Neuronal stem cell (in vitro differentiated cells): ENCODE measurements around the gene DYNLT5.

Source experiments
- DNase-seq: peaks from one replicate; pipeline ENCODE4 v3.0.0-alpha.2; 2013; ENCODE audit warnings: low spot score
- H2AFZ ChIP-seq: one replicate; pipeline ENCODE4 v1.6.1; 2013; ENCODE audit warnings: mild to moderate bottlenecking, low read length, inconsistent platforms
- H2AK5ac ChIP-seq: 2 replicates; pipeline ENCODE4 v1.6.1; 2013; ENCODE audit warnings: low read depth, mild to moderate bottlenecking, inconsistent platforms, low read length, moderate library complexity, mixed read lengths
- H2BK120ac ChIP-seq: 2 replicates; pipeline ENCODE4 v1.6.1; 2013; ENCODE audit warnings: low read depth, mild to moderate bottlenecking, inconsistent platforms, low read length, moderate library complexity, mixed read lengths
- H2BK12ac ChIP-seq: one replicate; pipeline ENCODE4 v1.6.1; 2013; ENCODE audit warnings: low read length, inconsistent platforms
- H2BK15ac ChIP-seq: 2 replicates; pipeline ENCODE4 v1.6.1; 2013; ENCODE audit warnings: mild to moderate bottlenecking, low read length, inconsistent platforms, mixed read lengths
- H2BK5ac ChIP-seq: one replicate; pipeline ENCODE4 v1.6.1; 2013; ENCODE audit warnings: inconsistent platforms, mild to moderate bottlenecking, low read length, moderate library complexity
- H3K14ac ChIP-seq: one replicate; pipeline ENCODE4 v1.6.1; 2013; ENCODE audit warnings: low read length, inconsistent platforms
- H3K18ac ChIP-seq: 2 replicates; pipeline ENCODE4 v1.6.1; 2013; ENCODE audit warnings: low read length, inconsistent platforms
- H3K23ac ChIP-seq: 2 replicates; pipeline ENCODE4 v1.6.1; 2013; ENCODE audit warnings: low read depth, mild to moderate bottlenecking, mixed read lengths, low read length, inconsistent platforms; ENCODE audit not compliant: poor library complexity
- H3K27ac ChIP-seq: replicated peaks from 3 replicates; pipeline ENCODE4 v1.5.1; 2013; ENCODE audit warnings: low read length, inconsistent platforms
- H3K27me3 ChIP-seq, 3 experiments: 2 replicates each; pipeline ENCODE4 v1.6.1; 2013; ENCODE audit warnings: low read length in 3 of 3, mild to moderate bottlenecking in 2 of 3, inconsistent platforms in 1 of 3, low read depth in 1 of 3, mixed read lengths in 1 of 3, moderate library complexity in 1 of 3; ENCODE audit not compliant: control insufficient read depth in 3 of 3, insufficient read depth in 3 of 3
- H3K36me3 ChIP-seq, 2 donors: replicated peaks in 1 of 2; 2 replicates each; pipeline ENCODE4 v1.6.1; 2013; ENCODE audit warnings: low read length in 2 of 2; ENCODE audit not compliant: control insufficient read depth in 2 of 2, insufficient read depth in 2 of 2
- H3K4ac ChIP-seq: 2 replicates; pipeline ENCODE4 v1.6.1; 2013; ENCODE audit warnings: inconsistent platforms, mild to moderate bottlenecking, low read length, moderate library complexity
- H3K4me1 ChIP-seq, 2 donors: 1 replicate in 1 of 2; 2 replicates in 1 of 2; pipeline ENCODE4 v1.6.1; 2013; ENCODE audit warnings: low read length in 2 of 2, low read depth in 1 of 2; ENCODE audit not compliant: control insufficient read depth in 2 of 2, insufficient read depth in 1 of 2
- H3K4me2 ChIP-seq: one replicate; pipeline ENCODE4 v1.6.1; 2013; ENCODE audit warnings: mild to moderate bottlenecking, low read length, inconsistent platforms; ENCODE audit not compliant: insufficient read depth, poor library complexity, severe bottlenecking
- H3K4me3 ChIP-seq, 2 donors: 2 replicates each; pipeline ENCODE4 v1.5.1; 2013; ENCODE audit warnings: low read length in 2 of 2, mild to moderate bottlenecking in 2 of 2, inconsistent platforms in 1 of 2, moderate library complexity in 1 of 2
- H3K79me1 ChIP-seq: one replicate; pipeline ENCODE4 v1.6.1; 2013; ENCODE audit warnings: low read depth, mild to moderate bottlenecking, inconsistent platforms, low read length, moderate library complexity
- H3K9ac ChIP-seq: one replicate; pipeline ENCODE4 v1.6.1; 2013; ENCODE audit warnings: mild to moderate bottlenecking, low read depth, low read length, inconsistent platforms; ENCODE audit not compliant: poor library complexity
- H3K9me3 ChIP-seq, 2 donors: replicated peaks in 1 of 2; 2 replicates each; pipeline versions ENCODE3 to v1.6.1; 2013; ENCODE audit warnings: low read length in 2 of 2, mild to moderate bottlenecking in 2 of 2, inconsistent platforms in 1 of 2, low read depth in 1 of 2, mixed read lengths in 1 of 2, moderate library complexity in 1 of 2; ENCODE audit not compliant: control insufficient read depth in 2 of 2, insufficient read depth in 1 of 2
- H4K8ac ChIP-seq: one replicate; pipeline ENCODE4 v1.6.1; 2013; ENCODE audit warnings: low read depth, mild to moderate bottlenecking, inconsistent platforms, low read length, moderate library complexity
- H4K91ac ChIP-seq: one replicate; pipeline ENCODE4 v1.6.1; 2013; ENCODE audit warnings: low read length, low read depth, mild to moderate bottlenecking, inconsistent platforms; ENCODE audit not compliant: poor library complexity
- WGBS, 2 donors: extraction: QIAGEN DNeasy Blood & Tissue Kit; methylation state at CpG; one replicate each; pipeline ENCODE4 v1.1.7; 2013; ENCODE audit warnings: missing lambda C conversion rate in 2 of 2, mixed read lengths in 1 of 2; ENCODE audit not compliant: insufficient read length in 2 of 2, insufficient replicate concordance in 1 of 2; ENCODE audit errors: extremely low coverage in 2 of 2; 5-methylcytosine and 5-hydroxymethylcytosine counted together

The DYNLT5 gene

GRCh38 chr1:66777831-66778230 is 25.6 kb downstream of the DYNLT5 start:
- no peak overlapping the region for H2BK15ac ChIP-seq
- H2BK12ac ChIP-seq: no peak overlapping the region
- H3K4me2 ChIP-seq: no peak overlapping the region
- DNase-seq: no peak
- no peak overlapping the region for H3K9ac ChIP-seq
- no peak overlapping the region for H4K8ac ChIP-seq
- H3K4me1 ChIP-seq: peaks cover 0 to 1% of the 10 kb centered on the region in 2 donors
- H3K14ac ChIP-seq: no peak overlapping the region
- H2BK120ac ChIP-seq: no peak overlapping the region
- H3K36me3 ChIP-seq: no peaks in the 10 kb centered on the region
- H3K4me3 ChIP-seq: no peak overlapping the region
- peaks cover 0 to 5% of the 10 kb centered on the region in 2 donors for H3K9me3 ChIP-seq
- H3K18ac ChIP-seq: no peak overlapping the region
- H3K4ac ChIP-seq: no peak overlapping the region
- no peaks in the 10 kb centered on the region for H3K27me3 ChIP-seq
- no peak overlapping the region for H2AFZ ChIP-seq
- H4K91ac ChIP-seq: no peak overlapping the region
- H3K27ac ChIP-seq: no peak overlapping the region
- no peak overlapping the region for H2AK5ac ChIP-seq
- no peaks in the 10 kb centered on the region for H3K79me1 ChIP-seq
- WGBS, 2 donors: no CpG with 5 or more reads among the region's 3 CpGs
- no peak overlapping the region for H2BK5ac ChIP-seq
- H3K23ac ChIP-seq: no peak overlapping the region

- H3K9me3 ChIP-seq: peaks cover 0 to 5% of the 10 kb centered on the region in 2 donors
- no peak overlapping the region for H4K91ac ChIP-seq
- no peak overlapping the region for H2AK5ac ChIP-seq
- H3K4me1 ChIP-seq: peaks cover 0 to under 1% of the 10 kb centered on the region in 2 donors
- H3K27ac ChIP-seq: no peak overlapping the region
- H3K4ac ChIP-seq: no peak overlapping the region
- no peak overlapping the region for H3K4me3 ChIP-seq
- no peaks in the 10 kb centered on the region for H3K36me3 ChIP-seq
- H3K18ac ChIP-seq: no peak overlapping the region
- H3K9ac ChIP-seq: no peak overlapping the region
- no peaks in the 10 kb centered on the region for H3K27me3 ChIP-seq
- no peak overlapping the region for H2BK5ac ChIP-seq
- no peak overlapping the region for H3K14ac ChIP-seq
- no peak overlapping the region for H3K23ac ChIP-seq
- H3K79me1 ChIP-seq: no peaks in the 10 kb centered on the region
- no peak overlapping the region for H2AFZ ChIP-seq
- H2BK12ac ChIP-seq: no peak overlapping the region
- DNase-seq: no peak
- no peak overlapping the region for H4K8ac ChIP-seq
- H3K4me2 ChIP-seq: no peak overlapping the region
- no peak overlapping the region for H2BK120ac ChIP-seq
- no peak overlapping the region for H2BK15ac ChIP-seq
- WGBS, 2 donors: no CpG with 5 or more reads among the region's 4 CpGs
Measured at GRCh38 chr1:66778266-66778665, 26.0 kb downstream of the DYNLT5 start.

- H3K4me3 ChIP-seq: no peak overlapping the region
- DNase-seq: no peak
Measured at GRCh38 chr1:66778969-66779368, 26.7 kb downstream of the DYNLT5 start.

GRCh38 chr1:66779475-66780078 is 27.3 kb downstream of the DYNLT5 start:
- Histone ChIP-seq H3K36me3 (no peaks in the 10 kb centered on the region), H4K8ac (no peak overlapping the region), H3K9ac (no peak overlapping the region), H2AFZ (no peak overlapping the region), H3K9me3 (peaks cover 0 to 5% of the 10 kb centered on the region in 2 donors), H3K4me3 (no peak overlapping the region), H3K4me2 (no peak overlapping the region), H3K27me3 (no peaks in the 10 kb centered on the region), H3K27ac (no peak overlapping the region), H3K23ac (no peak overlapping the region), H2BK5ac (no peak overlapping the region), H3K4me1 (no peaks in the 10 kb centered on the region), H4K91ac (no peak overlapping the region), H3K79me1 (no peaks in the 10 kb centered on the region), H3K4ac (no peak overlapping the region), H3K18ac (no peak overlapping the region), H2BK15ac (no peak overlapping the region), H2BK120ac (no peak overlapping the region), H2BK12ac (no peak overlapping the region), H2AK5ac (no peak overlapping the region), H3K14ac (no peak overlapping the region)
- no peak for DNase-seq
- no CpG with 5 or more reads among the region's 2 CpGs for WGBS, 2 donors

More at GRCh38 chr1:66778969-66779368, 26.7 kb downstream of the DYNLT5 start:
- no CpG with 5 or more reads among the region's 4 CpGs for WGBS, 2 donors
- H2AFZ ChIP-seq: no peak overlapping the region
- no peak overlapping the region for H3K4ac ChIP-seq
- H3K4me2 ChIP-seq: no peak overlapping the region
- H2AK5ac ChIP-seq: no peak overlapping the region
- H3K27ac ChIP-seq: no peak overlapping the region
- no peaks in the 10 kb centered on the region for H3K27me3 ChIP-seq
- no peak overlapping the region for H2BK12ac ChIP-seq
- H3K9ac ChIP-seq: no peak overlapping the region
- no peaks in the 10 kb centered on the region for H3K36me3 ChIP-seq
- H3K79me1 ChIP-seq: no peaks in the 10 kb centered on the region
- peaks cover 0 to 5% of the 10 kb centered on the region in 2 donors for H3K9me3 ChIP-seq
- H2BK15ac ChIP-seq: no peak overlapping the region
- H2BK120ac ChIP-seq: no peak overlapping the region
- no peak overlapping the region for H2BK5ac ChIP-seq
- no peak overlapping the region for H3K18ac ChIP-seq
- no peak overlapping the region for H4K91ac ChIP-seq
- no peaks in the 10 kb centered on the region for H3K4me1 ChIP-seq
- H3K23ac ChIP-seq: no peak overlapping the region
- H3K14ac ChIP-seq: no peak overlapping the region
- no peak overlapping the region for H4K8ac ChIP-seq
